ENCODE data around the gene CACNA2D2.

- TF ChIP-seq CTCF (IDR thresholded peaks at IDR 0.05; ENCODE audit: low read length) (no peak), EZH2 (optimal IDR thresholded peaks at IDR 0.05; ENCODE audit: low read depth, low read length) (no peak)
Observed at GRCh38 chr3:50483374-50483773, 20.1 kb downstream of the CACNA2D2 start.
